ENCODE results near the gene DUT. TPM values are rescaled to one million over a fixed set of nuclear protein-coding genes. Genes with fewer than 3 reads are reported as not detected.
A peak's percentile ranks its signal among the peaks of the same experiment; 100 is the strongest.

DUT gene
- total RNA-seq, 1 experiment from 2014 or later, result 81.1 TPM

DNA sequence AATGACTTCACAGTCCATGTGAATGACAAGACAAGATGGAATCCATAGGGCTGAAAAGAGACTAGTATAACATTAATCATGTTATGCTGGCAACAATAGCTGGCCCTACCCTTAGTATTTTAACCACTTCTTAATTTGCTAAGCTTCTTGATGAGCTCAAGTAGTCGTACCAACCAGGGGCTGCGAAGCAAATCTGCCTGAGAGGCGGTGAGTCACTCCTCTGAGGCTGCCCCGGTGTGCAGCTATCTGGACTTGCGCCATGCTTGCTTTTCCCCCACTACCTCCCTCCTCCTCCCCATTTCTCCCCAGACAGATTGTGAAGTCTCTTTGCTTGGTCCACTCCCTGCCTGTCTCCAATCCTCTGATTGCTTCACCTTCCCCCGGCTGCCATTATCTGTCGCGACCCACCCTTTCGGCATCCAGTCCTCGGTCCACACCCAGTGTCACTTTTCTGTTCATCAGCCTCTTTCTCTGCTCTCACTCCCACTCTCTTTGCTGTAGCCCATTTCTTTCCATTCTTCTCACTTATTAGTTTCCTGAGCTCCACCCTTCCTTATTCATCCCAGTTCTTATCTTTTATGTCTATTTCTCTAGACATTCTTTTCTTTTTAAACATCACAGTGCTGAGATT lies 42.7 kb downstream of the DUT start:
- peaks cover 12% of the 10 kb centered on the region for H3K4me1 Mint-ChIP-seq (ENCODE audit: insufficient read depth, unreplicated experiment)
- DNase-seq (ENCODE audit: unreplicated experiment), result peak; percentile 91
- TF ChIP-seq, protein P1, sequence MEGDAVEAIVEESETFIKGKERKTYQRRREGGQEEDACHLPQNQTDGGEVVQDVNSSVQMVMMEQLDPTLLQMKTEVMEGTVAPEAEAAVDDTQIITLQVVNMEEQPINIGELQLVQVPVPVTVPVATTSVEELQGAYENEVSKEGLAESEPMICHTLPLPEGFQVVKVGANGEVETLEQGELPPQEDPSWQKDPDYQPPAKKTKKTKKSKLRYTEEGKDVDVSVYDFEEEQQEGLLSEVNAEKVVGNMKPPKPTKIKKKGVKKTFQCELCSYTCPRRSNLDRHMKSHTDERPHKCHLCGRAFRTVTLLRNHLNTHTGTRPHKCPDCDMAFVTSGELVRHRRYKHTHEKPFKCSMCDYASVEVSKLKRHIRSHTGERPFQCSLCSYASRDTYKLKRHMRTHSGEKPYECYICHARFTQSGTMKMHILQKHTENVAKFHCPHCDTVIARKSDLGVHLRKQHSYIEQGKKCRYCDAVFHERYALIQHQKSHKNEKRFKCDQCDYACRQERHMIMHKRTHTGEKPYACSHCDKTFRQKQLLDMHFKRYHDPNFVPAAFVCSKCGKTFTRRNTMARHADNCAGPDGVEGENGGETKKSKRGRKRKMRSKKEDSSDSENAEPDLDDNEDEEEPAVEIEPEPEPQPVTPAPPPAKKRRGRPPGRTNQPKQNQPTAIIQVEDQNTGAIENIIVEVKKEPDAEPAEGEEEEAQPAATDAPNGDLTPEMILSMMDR (IDR thresholded peaks at IDR 0.05; ENCODE audit: unreplicated experiment), result no peak
- intact Hi-C loops (cut with micrococcal nuclease), result no loop called here
- peak overlapping the region; percentile 6 for H3K4me3 Mint-ChIP-seq (ENCODE audit: unreplicated experiment)
- H3K27me3 Mint-ChIP-seq (ENCODE audit: insufficient read depth, unreplicated experiment), result no peaks in the 10 kb centered on the region
- no TSS peak for BruUV-seq (replicated peaks)
- POLR2A ChIA-PET, result interaction anchor here (0.7 to 2.3 kb wide), 5 partner anchors 11 to 273 kb away, joined by 3 to 8 read pairs (median 3); no protein-coding TSS in a partner anchor
- CTCF ChIA-PET, result interaction anchor here (0.6 to 2.8 kb wide), 9 partner anchors 10 to 1771 kb away, joined by 3 to 17 read pairs (median 4); no protein-coding TSS in a partner anchor
- no peaks in the 10 kb centered on the region for H3K36me3 Mint-ChIP-seq (ENCODE audit: insufficient read depth, unreplicated experiment)
- no peaks in the 10 kb centered on the region for H3K9me3 Mint-ChIP-seq (ENCODE audit: unreplicated experiment)
- H3K27ac Mint-ChIP-seq (ENCODE audit: low read depth, unreplicated experiment), result peak overlapping the region; percentile 47

DNA sequence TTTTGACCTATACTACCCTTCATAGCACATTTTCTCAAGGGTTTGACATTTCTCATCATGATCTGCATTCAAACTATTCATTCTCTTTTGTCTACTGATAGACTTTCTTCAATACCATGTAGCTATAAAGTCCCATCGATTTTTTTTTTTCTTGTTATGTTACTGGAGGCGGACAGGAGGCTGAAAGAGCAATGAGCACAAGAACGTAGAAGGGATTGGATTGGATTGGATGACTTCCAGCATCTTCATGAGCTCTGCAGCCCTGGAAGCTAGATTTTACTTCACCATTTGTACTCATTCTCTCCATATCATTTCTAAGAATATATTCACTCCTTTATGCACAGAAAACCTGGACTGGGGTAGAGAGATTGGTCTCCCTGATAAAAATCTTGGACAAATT lies 43.2 kb downstream of the DUT start:
- CTCF ChIA-PET, result interaction anchor here (0.6 to 2.8 kb wide), 10 partner anchors 10 to 1770 kb away, joined by 3 to 17 read pairs (median 4); no protein-coding TSS in a partner anchor
- DNase-seq (ENCODE audit: unreplicated experiment), result no peak
- peak overlapping the region; percentile 6 for H3K4me3 Mint-ChIP-seq (ENCODE audit: unreplicated experiment)
- intact Hi-C loops (cut with micrococcal nuclease), result no loop called here
- TF ChIP-seq, protein P1 (IDR thresholded peaks at IDR 0.05; ENCODE audit: unreplicated experiment), result no peak
- H3K27ac Mint-ChIP-seq (ENCODE audit: low read depth, unreplicated experiment), result peak overlapping the region; percentile 47
- H3K36me3 Mint-ChIP-seq (ENCODE audit: insufficient read depth, unreplicated experiment), result no peaks in the 10 kb centered on the region
- POLR2A ChIA-PET, result interaction anchor here (0.7 to 2.3 kb wide), 4 partner anchors 10 to 272 kb away, joined by 3 to 8 read pairs (median 4); no protein-coding TSS in a partner anchor
- peaks cover 12% of the 10 kb centered on the region for H3K4me1 Mint-ChIP-seq (ENCODE audit: insufficient read depth, unreplicated experiment)
- no TSS peak for BruUV-seq (replicated peaks)
- H3K9me3 Mint-ChIP-seq (ENCODE audit: unreplicated experiment), result no peaks in the 10 kb centered on the region
- H3K27me3 Mint-ChIP-seq (ENCODE audit: insufficient read depth, unreplicated experiment), result no peaks in the 10 kb centered on the region

DNA sequence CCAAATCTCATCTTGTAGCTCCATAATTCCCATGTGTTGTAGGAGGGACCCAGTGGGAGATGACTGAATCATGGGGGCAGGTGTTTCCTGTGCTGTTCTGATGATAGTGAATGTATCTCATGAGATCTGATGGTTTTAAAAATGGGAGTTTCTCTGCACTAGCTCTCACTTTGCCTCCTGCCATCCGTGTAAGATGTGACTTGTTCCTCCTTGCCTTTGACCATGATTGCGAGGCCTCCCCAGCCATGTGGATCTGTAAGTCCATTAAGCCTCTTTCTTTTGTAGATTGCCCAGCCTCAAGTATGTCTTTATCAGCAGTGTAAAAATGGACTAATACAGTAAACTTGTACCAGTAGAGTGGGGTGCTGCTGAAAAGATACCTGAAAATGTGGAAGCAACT lies 44.5 kb downstream of the DUT start:
- no peaks in the 10 kb centered on the region for H3K36me3 Mint-ChIP-seq (ENCODE audit: insufficient read depth, unreplicated experiment)
- H3K4me1 Mint-ChIP-seq (ENCODE audit: insufficient read depth, unreplicated experiment), result peaks cover 12% of the 10 kb centered on the region
- H3K4me3 Mint-ChIP-seq (ENCODE audit: unreplicated experiment), result no peak overlapping the region
- intact Hi-C loops (cut with micrococcal nuclease), result no loop called here
- no peak for DNase-seq (ENCODE audit: unreplicated experiment)
- no peak overlapping the region for H3K27ac Mint-ChIP-seq (ENCODE audit: low read depth, unreplicated experiment)
- no peaks in the 10 kb centered on the region for H3K9me3 Mint-ChIP-seq (ENCODE audit: unreplicated experiment)
- TF ChIP-seq, protein P1 (IDR thresholded peaks at IDR 0.05; ENCODE audit: unreplicated experiment), result no peak
- BruUV-seq (replicated peaks), result no TSS peak
- no peaks in the 10 kb centered on the region for H3K27me3 Mint-ChIP-seq (ENCODE audit: insufficient read depth, unreplicated experiment)
- ChIA-PET POLR2A (interaction anchor here (1.3 to 2.3 kb wide), 2 partner anchors 9 to 265 kb away, joined by 5 to 8 read pairs; no protein-coding TSS in a partner anchor), CTCF (interaction anchor here (2.8 kb wide), 1 partner anchor 17 kb away, joined by 17 read pairs; no protein-coding TSS in a partner anchor)

DNA sequence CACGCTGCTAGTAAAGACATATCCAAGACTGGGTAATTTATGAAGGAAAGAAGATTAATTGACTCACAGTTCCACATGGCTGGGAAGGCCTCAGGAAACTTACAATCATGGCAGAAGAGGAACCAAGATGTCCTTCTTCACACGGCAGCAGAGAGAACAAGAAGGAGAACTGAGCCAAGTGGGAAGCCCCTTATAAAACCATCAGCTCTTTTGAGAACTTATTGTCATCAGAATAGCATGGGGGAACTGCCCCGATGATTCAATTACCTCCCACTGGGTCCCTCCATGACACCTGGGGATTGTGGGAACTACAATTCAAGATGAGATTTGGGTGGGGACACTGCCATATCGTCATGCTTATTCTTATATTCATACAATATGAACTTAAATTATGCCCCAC lies 49.0 kb downstream of the DUT start:
- Mint-ChIP-seq H3K27me3 (ENCODE audit: insufficient read depth, unreplicated experiment) (no peaks in the 10 kb centered on the region), H3K27ac (ENCODE audit: low read depth, unreplicated experiment) (no peak overlapping the region), H3K36me3 (ENCODE audit: insufficient read depth, unreplicated experiment) (no peaks in the 10 kb centered on the region), H3K4me1 (ENCODE audit: insufficient read depth, unreplicated experiment) (peaks cover 13% of the 10 kb centered on the region), H3K9me3 (ENCODE audit: unreplicated experiment) (no peaks in the 10 kb centered on the region), H3K4me3 (ENCODE audit: unreplicated experiment) (no peak overlapping the region)
- TF ChIP-seq, protein P1 (IDR thresholded peaks at IDR 0.05; ENCODE audit: unreplicated experiment), result no peak
- no TSS peak for BruUV-seq (replicated peaks)
- POLR2A ChIA-PET, result interaction anchor here (0.6 to 0.8 kb wide), 2 partner anchors 111 to 429 kb away, joined by 3 to 4 read pairs; no protein-coding TSS in a partner anchor
- no peak for DNase-seq (ENCODE audit: unreplicated experiment)
- intact Hi-C loops (cut with micrococcal nuclease), result no loop called here
- CTCF ChIA-PET, result interaction anchor here (1.5 kb wide), 1 partner anchor 19 kb away, joined by 3 read pairs; no protein-coding TSS in a partner anchor

Data from MCF 10A (cell line).